ENCODE results near the gene POLN.

The POLN gene

DNA sequence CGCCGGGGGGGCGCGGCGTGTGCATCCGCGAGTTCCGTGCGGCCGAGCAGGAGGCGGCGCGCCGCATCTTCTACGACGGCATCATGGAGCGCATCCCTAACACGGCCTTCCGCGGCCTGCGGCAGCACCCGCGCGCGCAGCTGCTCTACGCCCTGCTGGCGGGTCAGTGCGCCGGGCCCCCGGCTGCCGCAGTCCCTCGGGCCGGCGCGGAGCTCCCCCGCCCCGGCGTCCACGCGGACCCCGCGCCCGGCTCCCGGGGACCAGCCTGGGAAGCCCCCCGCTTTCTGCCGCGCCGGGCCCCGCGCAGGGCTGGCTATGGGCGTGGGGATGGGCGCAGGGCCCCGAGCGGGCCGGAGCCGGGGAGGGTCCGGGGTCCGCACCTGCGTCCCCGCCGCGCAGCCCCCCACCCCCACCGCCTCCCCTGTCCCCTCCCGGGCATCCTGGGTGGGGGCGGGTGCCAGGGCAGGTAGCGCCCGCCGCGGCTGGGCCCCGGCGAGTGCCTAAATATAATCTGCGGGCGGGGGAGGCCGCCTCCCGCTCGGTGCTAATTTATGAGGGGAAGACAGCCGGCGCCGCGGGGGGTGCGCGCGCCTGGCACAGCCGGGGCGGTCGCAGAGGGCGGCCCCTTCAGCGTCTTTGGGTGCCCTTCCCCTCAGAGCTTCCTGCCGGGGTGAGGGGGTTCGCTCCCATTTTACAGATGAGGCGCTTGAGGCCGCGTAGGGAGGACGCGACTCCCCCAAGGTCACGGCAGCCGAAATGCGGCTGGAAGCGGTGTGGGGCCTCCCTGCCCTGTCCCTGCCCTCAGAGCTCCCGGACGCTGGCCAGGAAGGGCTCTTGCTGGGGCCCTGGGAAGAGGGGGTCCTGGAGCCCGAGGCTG, 182.0 kb downstream of the POLN start:
- no peak for ATAC-seq

DNA sequence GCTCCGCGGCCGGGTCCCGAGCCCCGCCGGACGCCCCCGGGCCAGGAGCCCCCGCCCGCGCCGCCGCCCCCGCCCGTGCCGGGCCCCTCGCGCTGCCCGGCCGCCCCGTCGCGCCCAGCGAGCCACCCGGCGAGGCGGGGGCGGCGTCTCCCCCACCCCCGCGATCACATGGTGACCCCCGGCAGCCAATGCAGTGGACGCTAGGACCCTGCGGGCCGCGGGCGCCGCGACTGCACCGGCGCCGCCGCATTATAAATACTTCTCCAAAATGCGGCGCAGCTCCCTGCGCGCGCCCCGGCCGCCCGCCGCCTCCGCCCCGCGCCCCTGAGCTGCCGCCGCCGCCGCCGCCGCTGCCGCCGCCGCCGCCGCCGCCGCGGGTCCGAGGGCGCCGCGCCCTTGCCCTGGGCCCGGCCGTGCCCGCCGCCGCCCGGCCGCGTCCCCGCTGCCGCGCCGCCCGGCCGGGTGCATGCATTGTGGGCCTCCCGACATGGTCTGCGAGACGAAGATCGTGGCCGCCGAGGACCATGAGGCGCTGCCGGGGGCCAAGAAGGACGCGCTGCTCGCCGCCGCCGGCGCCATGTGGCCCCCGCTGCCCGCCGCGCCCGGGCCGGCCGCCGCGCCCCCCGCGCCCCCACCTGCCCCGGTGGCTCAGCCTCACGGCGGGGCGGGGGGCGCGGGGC, 182.7 kb downstream of the POLN start, which contains the start of gene NAT8L:
Gene NAT8L (plus strand): TSS at position 282 of the 680 bp plus-strand sequence. CDS start 185 bp downstream, at position 467.
- ATAC-seq: no peak; the same call in 2 of the 3 replicates

More for the DNA sequence above, 182.0 kb downstream of the POLN start:
- TF ChIP-seq TCF4 (CRISPR knock-in tag; IDR thresholded peaks at IDR 0.05; ENCODE audit: borderline replicate concordance) (no peak), ZNF70 (CRISPR knock-in tag; IDR thresholded peaks at IDR 0.05) (no peak), BACH2 (CRISPR knock-in tag; IDR thresholded peaks at IDR 0.05; ENCODE audit: borderline replicate concordance) (no peak), ZNF8 (CRISPR knock-in tag; IDR thresholded peaks at IDR 0.05) (no peak), OSR1 (CRISPR knock-in tag; IDR thresholded peaks at IDR 0.05) (no peak), CSDC2 (CRISPR knock-in tag; IDR thresholded peaks at IDR 0.05) (no peak), ISL1 (CRISPR knock-in tag; IDR thresholded peaks at IDR 0.05) (no peak)
- TF ChIP-seq, protein P1, sequence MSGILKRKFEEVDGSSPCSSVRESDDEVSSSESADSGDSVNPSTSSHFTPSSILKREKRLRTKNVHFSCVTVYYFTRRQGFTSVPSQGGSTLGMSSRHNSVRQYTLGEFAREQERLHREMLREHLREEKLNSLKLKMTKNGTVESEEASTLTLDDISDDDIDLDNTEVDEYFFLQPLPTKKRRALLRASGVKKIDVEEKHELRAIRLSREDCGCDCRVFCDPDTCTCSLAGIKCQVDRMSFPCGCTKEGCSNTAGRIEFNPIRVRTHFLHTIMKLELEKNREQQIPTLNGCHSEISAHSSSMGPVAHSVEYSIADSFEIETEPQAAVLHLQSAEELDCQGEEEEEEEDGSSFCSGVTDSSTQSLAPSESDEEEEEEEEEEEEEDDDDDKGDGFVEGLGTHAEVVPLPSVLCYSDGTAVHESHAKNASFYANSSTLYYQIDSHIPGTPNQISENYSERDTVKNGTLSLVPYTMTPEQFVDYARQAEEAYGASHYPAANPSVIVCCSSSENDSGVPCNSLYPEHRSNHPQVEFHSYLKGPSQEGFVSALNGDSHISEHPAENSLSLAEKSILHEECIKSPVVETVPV (CRISPR knock-in tag; IDR thresholded peaks at IDR 0.05): no peak
- TF ChIP-seq, protein P2, sequence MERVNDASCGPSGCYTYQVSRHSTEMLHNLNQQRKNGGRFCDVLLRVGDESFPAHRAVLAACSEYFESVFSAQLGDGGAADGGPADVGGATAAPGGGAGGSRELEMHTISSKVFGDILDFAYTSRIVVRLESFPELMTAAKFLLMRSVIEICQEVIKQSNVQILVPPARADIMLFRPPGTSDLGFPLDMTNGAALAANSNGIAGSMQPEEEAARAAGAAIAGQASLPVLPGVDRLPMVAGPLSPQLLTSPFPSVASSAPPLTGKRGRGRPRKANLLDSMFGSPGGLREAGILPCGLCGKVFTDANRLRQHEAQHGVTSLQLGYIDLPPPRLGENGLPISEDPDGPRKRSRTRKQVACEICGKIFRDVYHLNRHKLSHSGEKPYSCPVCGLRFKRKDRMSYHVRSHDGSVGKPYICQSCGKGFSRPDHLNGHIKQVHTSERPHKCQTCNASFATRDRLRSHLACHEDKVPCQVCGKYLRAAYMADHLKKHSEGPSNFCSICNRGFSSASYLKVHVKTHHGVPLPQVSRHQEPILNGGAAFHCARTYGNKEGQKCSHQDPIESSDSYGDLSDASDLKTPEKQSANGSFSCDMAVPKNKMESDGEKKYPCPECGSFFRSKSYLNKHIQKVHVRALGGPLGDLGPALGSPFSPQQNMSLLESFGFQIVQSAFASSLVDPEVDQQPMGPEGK (CRISPR knock-in tag; IDR thresholded peaks at IDR 0.05; ENCODE audit: borderline replicate concordance): no peak
- TF ChIP-seq, protein P3, sequence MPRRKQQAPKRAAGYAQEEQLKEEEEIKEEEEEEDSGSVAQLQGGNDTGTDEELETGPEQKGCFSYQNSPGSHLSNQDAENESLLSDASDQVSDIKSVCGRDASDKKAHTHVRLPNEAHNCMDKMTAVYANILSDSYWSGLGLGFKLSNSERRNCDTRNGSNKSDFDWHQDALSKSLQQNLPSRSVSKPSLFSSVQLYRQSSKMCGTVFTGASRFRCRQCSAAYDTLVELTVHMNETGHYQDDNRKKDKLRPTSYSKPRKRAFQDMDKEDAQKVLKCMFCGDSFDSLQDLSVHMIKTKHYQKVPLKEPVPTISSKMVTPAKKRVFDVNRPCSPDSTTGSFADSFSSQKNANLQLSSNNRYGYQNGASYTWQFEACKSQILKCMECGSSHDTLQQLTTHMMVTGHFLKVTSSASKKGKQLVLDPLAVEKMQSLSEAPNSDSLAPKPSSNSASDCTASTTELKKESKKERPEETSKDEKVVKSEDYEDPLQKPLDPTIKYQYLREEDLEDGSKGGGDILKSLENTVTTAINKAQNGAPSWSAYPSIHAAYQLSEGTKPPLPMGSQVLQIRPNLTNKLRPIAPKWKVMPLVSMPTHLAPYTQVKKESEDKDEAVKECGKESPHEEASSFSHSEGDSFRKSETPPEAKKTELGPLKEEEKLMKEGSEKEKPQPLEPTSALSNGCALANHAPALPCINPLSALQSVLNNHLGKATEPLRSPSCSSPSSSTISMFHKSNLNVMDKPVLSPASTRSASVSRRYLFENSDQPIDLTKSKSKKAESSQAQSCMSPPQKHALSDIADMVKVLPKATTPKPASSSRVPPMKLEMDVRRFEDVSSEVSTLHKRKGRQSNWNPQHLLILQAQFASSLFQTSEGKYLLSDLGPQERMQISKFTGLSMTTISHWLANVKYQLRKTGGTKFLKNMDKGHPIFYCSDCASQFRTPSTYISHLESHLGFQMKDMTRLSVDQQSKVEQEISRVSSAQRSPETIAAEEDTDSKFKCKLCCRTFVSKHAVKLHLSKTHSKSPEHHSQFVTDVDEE (CRISPR knock-in tag; IDR thresholded peaks at IDR 0.05): no peak

More for the DNA sequence above, 182.7 kb downstream of the POLN start, which contains the start of gene NAT8L:
- TF ChIP-seq, protein P1 (CRISPR knock-in tag; IDR thresholded peaks at IDR 0.05): no peak
- TF ChIP-seq SNAI2 (CRISPR knock-in tag; IDR thresholded peaks at IDR 0.05): no peak
- TF ChIP-seq, protein P4, sequence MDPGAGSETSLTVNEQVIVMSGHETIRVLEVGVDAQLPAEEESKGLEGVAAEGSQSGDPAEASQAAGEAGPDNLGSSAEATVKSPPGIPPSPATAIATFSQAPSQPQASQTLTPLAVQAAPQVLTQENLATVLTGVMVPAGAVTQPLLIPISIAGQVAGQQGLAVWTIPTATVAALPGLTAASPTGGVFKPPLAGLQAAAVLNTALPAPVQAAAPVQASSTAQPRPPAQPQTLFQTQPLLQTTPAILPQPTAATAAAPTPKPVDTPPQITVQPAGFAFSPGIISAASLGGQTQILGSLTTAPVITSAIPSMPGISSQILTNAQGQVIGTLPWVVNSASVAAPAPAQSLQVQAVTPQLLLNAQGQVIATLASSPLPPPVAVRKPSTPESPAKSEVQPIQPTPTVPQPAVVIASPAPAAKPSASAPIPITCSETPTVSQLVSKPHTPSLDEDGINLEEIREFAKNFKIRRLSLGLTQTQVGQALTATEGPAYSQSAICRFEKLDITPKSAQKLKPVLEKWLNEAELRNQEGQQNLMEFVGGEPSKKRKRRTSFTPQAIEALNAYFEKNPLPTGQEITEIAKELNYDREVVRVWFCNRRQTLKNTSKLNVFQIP (CRISPR knock-in tag; IDR thresholded peaks at IDR 0.05; ENCODE audit: borderline replicate concordance, low read depth): no peak
- no peak for TF ChIP-seq ZNF8 (CRISPR knock-in tag; IDR thresholded peaks at IDR 0.05)
- no peak for TF ChIP-seq ZFP30 (CRISPR knock-in tag; IDR thresholded peaks at IDR 0.05)
- TF ChIP-seq ARNTL (CRISPR knock-in tag; IDR thresholded peaks at IDR 0.05; ENCODE audit: borderline replicate concordance, low read depth): no peak
- no peak for TF ChIP-seq OSR1 (CRISPR knock-in tag; IDR thresholded peaks at IDR 0.05)
- no peak for TF ChIP-seq ZC3H10 (CRISPR knock-in tag; IDR thresholded peaks at IDR 0.05)
- TF ChIP-seq ZNF70 (CRISPR knock-in tag; IDR thresholded peaks at IDR 0.05): no peak
- TF ChIP-seq TCF4 (CRISPR knock-in tag; IDR thresholded peaks at IDR 0.05; ENCODE audit: borderline replicate concordance): no peak
- no peak for TF ChIP-seq RARB (CRISPR knock-in tag; IDR thresholded peaks at IDR 0.05)
- no peak for TF ChIP-seq BACH2 (CRISPR knock-in tag; IDR thresholded peaks at IDR 0.05; ENCODE audit: borderline replicate concordance)
- TF ChIP-seq, protein P3 (CRISPR knock-in tag; IDR thresholded peaks at IDR 0.05): no peak
- TF ChIP-seq PPARA (CRISPR knock-in tag; IDR thresholded peaks at IDR 0.05; ENCODE audit: borderline replicate concordance): no peak
- TF ChIP-seq, protein P5, sequence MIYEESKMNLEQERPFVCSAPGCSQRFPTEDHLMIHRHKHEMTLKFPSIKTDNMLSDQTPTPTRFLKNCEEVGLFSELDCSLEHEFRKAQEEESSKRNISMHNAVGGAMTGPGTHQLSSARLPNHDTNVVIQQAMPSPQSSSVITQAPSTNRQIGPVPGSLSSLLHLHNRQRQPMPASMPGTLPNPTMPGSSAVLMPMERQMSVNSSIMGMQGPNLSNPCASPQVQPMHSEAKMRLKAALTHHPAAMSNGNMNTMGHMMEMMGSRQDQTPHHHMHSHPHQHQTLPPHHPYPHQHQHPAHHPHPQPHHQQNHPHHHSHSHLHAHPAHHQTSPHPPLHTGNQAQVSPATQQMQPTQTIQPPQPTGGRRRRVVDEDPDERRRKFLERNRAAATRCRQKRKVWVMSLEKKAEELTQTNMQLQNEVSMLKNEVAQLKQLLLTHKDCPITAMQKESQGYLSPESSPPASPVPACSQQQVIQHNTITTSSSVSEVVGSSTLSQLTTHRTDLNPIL (CRISPR knock-in tag; IDR thresholded peaks at IDR 0.05; ENCODE audit: low read depth): no peak
- TF ChIP-seq TOX (CRISPR knock-in tag; IDR thresholded peaks at IDR 0.05; ENCODE audit: borderline replicate concordance): no peak

All from SK-N-SH treated with all-trans-retinoic acid at 6 μM for 48 hours (cell line).